Suprapubic skin (tissue), 3 donors: Measurements from ENCODE around the gene HNRNPM.

Experiments
- POLR2A ChIP-seq, 2 donors: fragments of 450-650 bp; IDR thresholded peaks; one replicate each; pipeline ENCODE4 v1.6.1; 2017; ENCODE audit warnings: antibody characterized with exemption in 2 of 2, mild to moderate bottlenecking in 2 of 2, moderate library complexity in 2 of 2
- TF ChIP-seq, protein P1 (sequence below), 2 donors: fragments of 200-600 bp in 1 of 2; fragments of 450-650 bp in 1 of 2; sonication (generic) in 1 of 2; IDR thresholded peaks; one replicate each; pipeline ENCODE4 v1.5.1; 2016 to 2019; ENCODE audit warnings: antibody characterized with exemption in 2 of 2, mild to moderate bottlenecking in 1 of 2, moderate library complexity in 1 of 2

DNA sequence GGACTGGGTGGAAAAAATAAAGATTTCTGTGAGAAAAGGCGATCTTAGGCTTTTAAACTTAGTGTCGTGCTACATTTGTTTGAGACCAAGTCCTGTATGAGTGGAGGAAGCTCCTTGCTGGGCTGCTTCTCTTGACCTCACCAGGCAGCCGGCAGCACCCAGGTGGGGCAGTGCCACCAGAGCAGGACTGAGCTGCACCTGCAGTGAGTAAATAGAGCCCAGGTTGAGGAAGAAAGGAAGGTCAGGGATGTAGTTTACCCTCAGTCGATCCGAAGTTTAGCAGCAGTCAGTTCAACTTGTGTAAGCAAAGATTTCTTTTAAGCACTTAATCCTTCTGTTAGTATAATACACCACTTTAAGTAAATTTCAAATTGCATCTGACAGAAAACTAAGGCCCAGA, 13.6 kb downstream of the HNRNPM start:
- TF ChIP-seq, protein P1, sequence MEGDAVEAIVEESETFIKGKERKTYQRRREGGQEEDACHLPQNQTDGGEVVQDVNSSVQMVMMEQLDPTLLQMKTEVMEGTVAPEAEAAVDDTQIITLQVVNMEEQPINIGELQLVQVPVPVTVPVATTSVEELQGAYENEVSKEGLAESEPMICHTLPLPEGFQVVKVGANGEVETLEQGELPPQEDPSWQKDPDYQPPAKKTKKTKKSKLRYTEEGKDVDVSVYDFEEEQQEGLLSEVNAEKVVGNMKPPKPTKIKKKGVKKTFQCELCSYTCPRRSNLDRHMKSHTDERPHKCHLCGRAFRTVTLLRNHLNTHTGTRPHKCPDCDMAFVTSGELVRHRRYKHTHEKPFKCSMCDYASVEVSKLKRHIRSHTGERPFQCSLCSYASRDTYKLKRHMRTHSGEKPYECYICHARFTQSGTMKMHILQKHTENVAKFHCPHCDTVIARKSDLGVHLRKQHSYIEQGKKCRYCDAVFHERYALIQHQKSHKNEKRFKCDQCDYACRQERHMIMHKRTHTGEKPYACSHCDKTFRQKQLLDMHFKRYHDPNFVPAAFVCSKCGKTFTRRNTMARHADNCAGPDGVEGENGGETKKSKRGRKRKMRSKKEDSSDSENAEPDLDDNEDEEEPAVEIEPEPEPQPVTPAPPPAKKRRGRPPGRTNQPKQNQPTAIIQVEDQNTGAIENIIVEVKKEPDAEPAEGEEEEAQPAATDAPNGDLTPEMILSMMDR (IDR thresholded peaks at IDR 0.05): no peak
- no peak for TF ChIP-seq POLR2A (IDR thresholded peaks at IDR 0.05)
